Stimulated activated CD8-positive, alpha-beta memory T cell treated with anti-CD3 and anti-CD28 coated beads, Interleukin-12 subunit alpha, Interleukin-12 subunit beta, amount 100 ng/mL, for 24 hours (primary cell): ENCODE measurements around the gene TMEM8B.

ENCODE experiments used
- DNase-seq: peaks from one replicate; pipeline ENCODE4 v3.0.0-alpha.2; 2020; ENCODE audit errors: extremely low read depth

The TMEM8B gene, protein sequence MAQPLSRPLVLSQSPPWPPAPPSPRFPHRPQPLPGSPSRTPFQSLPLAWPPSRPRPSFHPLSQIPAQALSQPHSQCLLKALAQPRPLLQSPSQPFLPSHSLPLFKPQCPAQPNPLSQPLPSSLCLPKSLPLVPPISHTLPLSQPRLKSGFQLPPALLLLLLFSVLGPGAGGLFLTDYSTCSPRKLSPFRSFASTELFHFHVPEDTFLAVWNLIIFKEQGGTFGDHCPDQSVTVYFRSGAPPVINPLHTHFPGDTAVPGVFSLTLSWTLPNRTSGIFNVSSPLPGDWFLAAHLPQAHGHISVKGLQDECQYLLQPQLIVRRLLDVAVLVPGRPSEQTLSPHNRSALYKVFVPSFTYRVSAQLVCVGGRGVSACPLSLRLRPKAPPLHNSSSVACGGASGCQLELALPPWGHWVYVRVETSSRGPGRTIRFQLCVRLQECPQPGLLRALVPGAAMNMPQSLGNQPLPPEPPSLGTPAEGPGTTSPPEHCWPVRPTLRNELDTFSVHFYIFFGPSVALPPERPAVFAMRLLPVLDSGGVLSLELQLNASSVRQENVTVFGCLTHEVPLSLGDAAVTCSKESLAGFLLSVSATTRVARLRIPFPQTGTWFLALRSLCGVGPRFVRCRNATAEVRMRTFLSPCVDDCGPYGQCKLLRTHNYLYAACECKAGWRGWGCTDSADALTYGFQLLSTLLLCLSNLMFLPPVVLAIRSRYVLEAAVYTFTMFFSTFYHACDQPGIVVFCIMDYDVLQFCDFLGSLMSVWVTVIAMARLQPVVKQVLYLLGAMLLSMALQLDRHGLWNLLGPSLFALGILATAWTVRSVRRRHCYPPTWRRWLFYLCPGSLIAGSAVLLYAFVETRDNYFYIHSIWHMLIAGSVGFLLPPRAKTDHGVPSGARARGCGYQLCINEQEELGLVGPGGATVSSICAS

GRCh38 chr9:35829084-35829763 is at the start of gene TMEM8B:
Gene TMEM8B, plus strand, starts transcription at chr9:35829228. Its CDS starts 220 bp downstream, at chr9:35829448.
- peak; percentile 90 for DNase-seq

GRCh38 chr9:35781066-35781465 is 48.0 kb upstream of the TMEM8B start:
- DNase-seq: no peak

DNA sequence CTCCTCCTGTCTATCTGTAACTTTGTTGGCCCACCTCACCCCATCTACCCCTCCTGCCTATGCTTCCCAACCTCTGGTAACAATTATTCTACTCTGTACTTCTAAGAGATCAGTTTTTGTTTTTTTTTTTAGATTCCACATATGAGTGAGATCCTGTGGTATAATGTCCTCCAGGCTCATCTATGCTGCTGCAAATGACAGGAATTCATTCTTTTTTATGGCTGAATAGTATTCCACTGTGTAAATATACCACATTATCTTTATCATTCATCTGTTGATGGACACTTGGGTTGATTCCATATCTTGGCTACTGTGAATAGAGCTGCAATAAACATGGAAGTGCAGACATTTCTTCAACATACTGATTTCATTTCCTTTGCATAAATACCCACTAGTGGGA is 45.6 kb upstream of the TMEM8B start:
- DNase-seq: no peak

- no peak for DNase-seq
Observed at GRCh38 chr9:35789541-35789940, 39.5 kb upstream of the TMEM8B start.

DNA sequence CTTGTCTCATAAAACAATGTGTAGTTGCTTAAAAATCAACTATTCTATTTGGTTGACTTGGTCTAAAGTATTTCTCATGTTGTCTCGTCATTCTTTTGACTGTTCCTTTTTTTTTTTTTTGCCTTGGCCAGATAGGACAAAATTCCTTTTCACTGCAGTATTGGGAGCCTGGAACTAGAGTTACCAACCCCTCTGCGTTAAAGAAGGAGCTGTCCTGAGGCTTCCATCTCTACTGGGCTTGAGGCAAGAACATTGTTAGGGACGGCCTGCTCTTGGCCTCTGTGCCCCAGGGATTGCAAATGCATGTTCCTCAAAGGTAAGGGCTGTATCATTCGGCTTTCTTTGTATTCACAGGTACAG is 39.0 kb upstream of the TMEM8B start:
- no peak for DNase-seq

GRCh38 chr9:35790385-35791296 is 38.4 kb upstream of the TMEM8B start:
- peak; percentile 21 for DNase-seq

DNA sequence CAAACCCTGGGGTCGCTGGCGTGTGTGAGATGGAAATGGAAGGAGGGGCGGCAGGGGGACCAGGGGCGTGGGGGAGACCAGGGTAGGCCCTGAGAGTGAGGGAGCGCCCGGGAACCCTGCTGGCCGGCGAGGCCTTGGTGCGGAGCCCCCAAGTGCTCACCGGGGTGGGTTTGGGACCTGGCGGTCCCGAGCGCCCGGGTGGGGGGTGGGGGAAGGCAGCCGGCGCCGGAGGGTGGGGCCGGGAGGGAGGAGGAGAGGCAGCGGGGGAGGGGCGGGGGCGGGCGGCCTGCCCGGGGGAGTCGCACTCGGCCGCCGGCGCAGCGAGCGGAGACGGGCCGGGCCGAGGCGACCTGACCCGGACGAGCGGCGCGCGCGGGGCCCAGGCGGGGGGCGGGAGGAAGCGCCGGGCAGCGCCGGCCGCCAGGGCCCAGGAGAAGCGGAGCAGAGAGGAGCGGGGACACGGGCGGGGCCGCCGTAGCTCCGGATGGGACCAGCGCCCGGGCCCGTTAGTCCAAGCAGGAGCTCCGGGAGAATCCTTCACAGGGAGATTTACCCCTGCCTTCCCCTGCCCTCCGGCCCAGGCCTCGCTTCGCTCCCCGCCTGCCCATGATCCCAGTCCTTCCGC is 37.6 kb upstream of the TMEM8B start, which contains the start of gene NPR2:
Gene NPR2 (plus strand): TSS at position 295 of the 625 bp plus-strand sequence. CDS start 818 bp downstream, outside the sequence.
- DNase-seq: no peak

DNA sequence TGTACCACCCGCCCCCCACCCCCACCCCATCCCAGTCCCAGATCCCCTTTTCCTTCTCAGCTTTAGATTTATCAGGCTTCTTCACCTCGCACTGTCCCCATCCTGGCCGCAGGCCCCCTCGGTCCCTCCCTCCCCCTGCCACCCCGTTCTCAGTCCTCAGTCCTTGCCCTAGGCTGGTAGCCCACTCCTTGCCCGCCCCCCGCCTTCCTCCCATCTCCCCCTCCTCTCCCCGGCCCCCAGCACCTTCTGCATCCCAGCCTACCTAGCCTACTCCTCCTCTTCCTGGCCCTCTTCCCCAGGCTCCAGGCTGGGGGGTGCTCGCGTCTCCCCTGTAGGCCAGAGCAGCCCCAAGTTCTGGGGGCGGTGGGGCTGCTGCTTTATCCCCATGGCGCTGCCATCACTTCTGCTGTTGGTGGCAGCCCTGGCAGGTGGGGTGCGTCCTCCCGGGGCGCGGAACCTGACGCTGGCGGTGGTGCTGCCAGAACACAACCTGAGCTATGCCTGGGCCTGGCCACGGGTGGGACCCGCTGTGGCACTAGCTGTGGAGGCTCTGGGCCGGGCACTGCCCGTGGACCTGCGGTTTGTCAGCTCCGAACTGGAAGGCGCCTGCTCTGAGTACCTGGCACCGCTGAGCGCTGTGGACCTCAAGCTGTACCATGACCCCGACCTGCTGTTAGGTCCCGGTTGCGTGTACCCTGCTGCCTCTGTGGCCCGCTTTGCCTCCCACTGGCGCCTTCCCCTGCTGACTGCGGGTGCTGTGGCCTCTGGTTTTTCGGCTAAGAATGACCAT is 36.8 kb upstream of the TMEM8B start:
- no peak for DNase-seq

GRCh38 chr9:35792826-35793225 is 36.2 kb upstream of the TMEM8B start:
- no peak for DNase-seq

DNA sequence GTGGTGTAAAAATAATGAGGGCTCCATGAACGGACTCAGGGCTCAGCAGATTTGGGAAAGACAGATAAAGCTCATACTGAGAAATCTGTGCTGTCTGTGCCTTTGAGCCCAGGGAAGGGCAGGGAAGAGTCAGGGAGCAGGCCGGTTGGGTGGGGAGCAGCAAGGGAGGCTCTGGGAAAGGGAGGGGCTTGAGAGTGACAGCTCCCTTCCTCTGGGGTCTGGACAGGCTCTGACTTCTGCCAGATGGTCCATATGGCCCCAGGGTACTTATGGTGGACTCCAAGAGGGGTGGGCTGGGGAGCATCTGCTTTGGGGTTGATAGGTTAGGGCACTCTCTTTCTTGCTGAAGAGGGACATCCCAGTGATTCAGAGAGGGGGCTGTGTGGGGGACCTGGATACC is 35.6 kb upstream of the TMEM8B start:
- no peak for DNase-seq

DNA sequence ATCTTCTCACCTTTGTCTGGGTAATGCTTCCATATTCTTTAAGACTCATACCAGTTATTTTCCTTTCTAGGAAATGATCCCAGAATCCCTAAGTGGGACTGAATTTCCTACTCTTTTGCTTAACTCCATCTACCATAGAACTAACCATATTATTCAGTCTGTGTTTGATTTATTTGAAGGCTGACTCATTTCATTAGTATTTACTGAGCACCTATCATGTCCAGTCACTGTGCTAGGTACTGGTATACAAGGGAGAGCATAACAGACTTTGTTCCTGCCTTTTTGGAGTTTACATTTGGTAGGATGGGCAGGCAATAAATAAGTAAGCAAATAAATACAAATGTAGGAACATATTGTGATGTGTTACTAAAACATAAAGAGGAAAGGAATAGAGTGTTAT is 33.3 kb upstream of the TMEM8B start:
- no peak for DNase-seq

- DNase-seq: no peak
Observed at GRCh38 chr9:35797311-35798109, 31.5 kb upstream of the TMEM8B start.

DNA sequence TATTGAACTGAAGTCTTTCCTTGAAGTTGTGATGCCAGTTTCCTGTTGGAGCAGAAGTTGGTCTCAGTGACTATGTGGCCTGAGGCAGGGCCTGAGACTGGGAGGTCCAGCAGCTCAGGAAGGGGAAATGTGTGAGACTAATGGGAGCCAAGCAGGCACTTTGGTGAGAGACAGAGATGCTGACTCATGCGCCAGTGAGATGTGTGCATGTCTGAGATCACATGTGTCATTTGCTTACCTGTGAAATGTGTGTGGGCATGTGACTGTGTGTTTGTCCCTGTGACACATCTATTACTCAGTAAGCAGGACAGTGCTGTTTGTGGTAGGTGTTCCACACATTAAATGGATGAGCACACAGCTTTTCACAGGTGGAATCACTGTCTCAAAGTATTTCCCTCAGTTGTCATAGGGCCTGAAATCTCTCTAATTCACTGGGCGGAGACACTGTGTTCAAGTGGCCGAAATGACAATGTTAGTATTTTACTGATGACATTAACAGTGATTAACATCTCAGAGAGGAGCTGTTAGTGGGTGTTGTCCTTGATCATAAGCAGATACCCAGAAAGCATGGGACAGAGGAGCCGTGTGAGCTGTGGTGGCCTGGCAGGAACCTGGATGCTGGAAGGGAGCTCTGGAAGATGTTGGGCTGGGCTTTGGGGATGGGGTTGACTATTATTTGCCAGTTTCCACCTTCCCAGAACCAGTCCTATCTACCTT is 30.2 kb upstream of the TMEM8B start:
- DNase-seq: no peak

DNA sequence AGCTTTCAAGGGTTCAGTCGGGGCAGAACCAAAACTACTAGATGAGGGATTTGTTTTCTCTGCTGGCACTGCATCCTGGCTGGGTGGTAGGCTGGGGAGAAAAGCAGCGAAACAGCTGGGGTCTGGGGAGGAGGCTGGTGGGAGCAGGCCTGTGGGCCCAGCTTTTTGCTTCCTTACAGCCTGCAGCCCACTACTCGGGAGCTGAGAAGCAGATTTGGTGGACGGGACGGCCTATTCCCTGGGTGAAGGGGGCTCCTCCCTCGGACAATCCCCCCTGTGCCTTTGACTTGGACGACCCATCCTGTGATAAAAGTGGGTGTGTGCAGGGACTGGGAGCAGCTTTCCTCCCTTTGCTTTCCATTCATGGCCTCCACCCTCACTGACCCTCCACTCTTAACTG is 28.5 kb upstream of the TMEM8B start:
- DNase-seq: no peak

GRCh38 chr9:35801328-35802128 is 27.5 kb upstream of the TMEM8B start:
- no peak for DNase-seq

DNA sequence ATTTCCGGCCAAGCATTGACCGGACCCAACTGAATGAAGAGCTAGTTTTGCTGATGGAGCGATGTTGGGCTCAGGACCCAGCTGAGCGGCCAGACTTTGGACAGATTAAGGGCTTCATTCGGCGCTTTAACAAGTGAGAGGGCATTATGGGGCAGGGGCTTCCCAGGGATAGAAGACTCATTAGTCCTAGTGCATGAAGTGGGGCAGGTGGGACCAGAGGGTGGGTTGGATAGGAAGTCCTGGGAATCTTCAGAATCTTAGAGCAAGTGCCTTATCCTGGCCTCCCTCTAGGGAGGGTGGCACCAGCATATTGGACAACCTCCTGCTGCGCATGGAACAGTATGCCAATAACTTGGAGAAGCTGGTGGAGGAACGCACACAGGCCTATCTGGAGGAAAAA is 22.9 kb upstream of the TMEM8B start:
- no peak for DNase-seq

DNA sequence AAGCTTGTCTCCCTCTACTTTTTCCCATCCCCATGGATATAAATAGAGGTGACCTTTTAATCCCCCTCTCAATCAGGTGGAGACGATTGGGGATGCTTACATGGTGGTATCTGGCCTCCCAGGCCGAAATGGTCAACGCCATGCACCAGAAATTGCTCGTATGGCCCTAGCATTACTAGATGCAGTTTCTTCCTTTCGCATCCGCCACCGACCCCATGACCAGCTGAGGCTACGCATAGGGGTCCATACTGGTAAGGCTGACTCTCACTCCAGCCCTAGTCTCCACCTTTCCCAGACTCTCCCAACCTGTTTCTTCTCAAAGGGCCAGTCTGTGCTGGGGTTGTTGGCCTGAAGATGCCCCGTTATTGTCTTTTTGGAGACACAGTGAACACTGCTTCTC is 20.6 kb upstream of the TMEM8B start:
- DNase-seq: no peak
